Endothelial cell of umbilical vein (primary cell): ENCODE measurements around the gene NRK. TPM values are rescaled to one million over a fixed set of nuclear protein-coding genes. Genes with fewer than 3 reads are reported as not detected.

ENCODE experiments used
- BruUV-seq: library from RNA; stranded (reverse); fragments of 400-500 nt; replicated peaks from 2 replicates; lab custom pipeline; 2021; lab: Mats Ljungman, UMichigan
- CTCF ChIA-PET: fragments of 300-600, 350-600 bp; sonication (Branson Sonifier 250); formaldehyde crosslinking; loops from one replicate; lab custom pipeline; 2021; ENCODE audit warnings: antibody characterized with exemption, inconsistent platforms; lab: Charles Lee
- POLR2A ChIA-PET: fragments of 300-600, 350-600 bp; sonication (Branson Sonifier 250); formaldehyde crosslinking; loops from one replicate; lab custom pipeline; 2021; ENCODE audit warnings: antibody characterized with exemption, inconsistent platforms; lab: Charles Lee
- DNase-seq: peaks from one replicate; pipeline ENCODE4 v3.0.0-alpha.2; 2011; ENCODE audit warnings: low read depth, low spot score
- FAIRE-seq: peaks from 2 replicates; lab custom pipeline; 2011; peaks lifted over from hg19 to GRCh38; lab: Jason Lieb, UNC
- H2AFZ ChIP-seq: 2 replicates; pipeline ENCODE4 v1.6.0; 2012; ENCODE audit warnings: low read depth, low read length, control low read depth, inconsistent platforms
- H3K27ac ChIP-seq: 2 replicates; pipeline ENCODE4 v1.5.1; 2011; ENCODE audit warnings: low read depth, mild to moderate bottlenecking, control low read depth, low read length, moderate library complexity; ENCODE audit not compliant: insufficient read depth
- H3K27me3 ChIP-seq, 2 experiments: 2 replicates each; pipeline versions ENCODE4 v1.6.0 to v1.6.1; 2011; ENCODE audit warnings: low read length in 2 of 2, mixed read lengths in 1 of 2; ENCODE audit not compliant: control insufficient read depth in 2 of 2, insufficient read depth in 2 of 2
- H3K36me3 ChIP-seq, 2 experiments: 2 replicates in 1 of 2; 3 replicates in 1 of 2; pipeline ENCODE4 v1.5.1; 2011; ENCODE audit warnings: low read length in 2 of 2, mild to moderate bottlenecking in 1 of 2, moderate library complexity in 1 of 2; ENCODE audit not compliant: control insufficient read depth in 2 of 2, insufficient read depth in 2 of 2; ENCODE audit errors: extremely low read depth in 1 of 2
- H3K4me1 ChIP-seq: 3 replicates; pipeline ENCODE4 v1.5.1; 2011; ENCODE audit warnings: mild to moderate bottlenecking, low read length; ENCODE audit not compliant: control insufficient read depth, insufficient read depth; ENCODE audit errors: extremely low read depth
- H3K4me2 ChIP-seq: 2 replicates; pipeline ENCODE4 v1.6.1; 2011; ENCODE audit warnings: low read length, control low read depth, mixed read lengths; ENCODE audit not compliant: insufficient read depth
- H3K4me3 ChIP-seq, 3 experiments: fragments of 200-600 bp in 1 of 3; sonication (generic), shearing (Covaris generic) in 1 of 3; replicated peaks in 1 of 3; 2 replicates each; pipeline ENCODE4 v1.5.1; 2011 to 2016; ENCODE audit warnings: control low read depth in 3 of 3, low read length in 3 of 3, mild to moderate bottlenecking in 2 of 3, inconsistent platforms in 1 of 3, low read depth in 1 of 3, moderate library complexity in 1 of 3; ENCODE audit not compliant: insufficient read depth in 1 of 3
- H3K79me2 ChIP-seq: 2 replicates; pipeline ENCODE4 v1.6.0; 2012; ENCODE audit warnings: low read length, inconsistent platforms; ENCODE audit not compliant: control insufficient read depth, insufficient read depth
- H3K9ac ChIP-seq: replicated peaks from 2 replicates; pipeline ENCODE3; 2011; ENCODE audit warnings: low read length, control low read depth; ENCODE audit not compliant: insufficient read depth; ENCODE audit errors: extremely low read depth
- H3K9me1 ChIP-seq: replicated peaks from 3 replicates; pipeline ENCODE4 v1.6.0; 2011; ENCODE audit warnings: mild to moderate bottlenecking, low read length; ENCODE audit not compliant: control insufficient read depth, insufficient read depth; ENCODE audit errors: extremely low read depth
- H3K9me3 ChIP-seq: replicated peaks from 2 replicates; pipeline ENCODE4 v1.5.1; 2012; ENCODE audit warnings: low read length, inconsistent platforms; ENCODE audit not compliant: control insufficient read depth, insufficient read depth
- H4K20me1 ChIP-seq: replicated peaks from 2 replicates; pipeline ENCODE3; 2011; ENCODE audit warnings: mild to moderate bottlenecking, low read length; ENCODE audit not compliant: control insufficient read depth, insufficient read depth; ENCODE audit errors: extremely low read depth
- EZH2 ChIP-seq: IDR thresholded peaks from 2 replicates; pipeline ENCODE4 v1.6.1; 2012; ENCODE audit warnings: borderline replicate concordance, low read depth, mild to moderate bottlenecking, moderate library complexity, low read length, inconsistent platforms; ENCODE audit not compliant: severe bottlenecking
- FOS ChIP-seq: IDR thresholded peaks from 2 replicates; pipeline ENCODE4 v1.6.1; 2011; ENCODE audit warnings: mild to moderate bottlenecking, low read length, moderate library complexity, borderline replicate concordance; ENCODE audit not compliant: insufficient read depth
- GATA2 ChIP-seq: IDR thresholded peaks from 2 replicates; pipeline ENCODE4 v1.7.0; 2011; ENCODE audit warnings: low read depth, mild to moderate bottlenecking, moderate library complexity, mixed read lengths, low read length; ENCODE audit not compliant: insufficient read length, insufficient read depth
- JUN ChIP-seq: IDR thresholded peaks from 2 replicates; pipeline ENCODE4 v1.6.1; 2011; ENCODE audit warnings: borderline replicate concordance, low read depth; ENCODE audit not compliant: insufficient read length, insufficient read depth
- MYC ChIP-seq: IDR thresholded peaks from one replicate; pipeline ENCODE4 v1.6.1; 2011; ENCODE audit warnings: mild to moderate bottlenecking, low read depth, low read length
- POLR2A ChIP-seq: IDR thresholded peaks from 2 replicates; pipeline ENCODE4 v1.6.1; 2012; ENCODE audit warnings: low read depth, mild to moderate bottlenecking, control low read depth, low read length
- dilution Hi-C: fragments of 300-500 bp; cut with MboI; formaldehyde crosslinking; loops from one replicate; pipeline ENCODE4 v1.15.0; 2019; ENCODE audit warnings: low sequenced_read_pairs; ENCODE audit not compliant: extremely low pct_ligation_motif_present
- intact Hi-C: fragments of 100-400 bp; cut with micrococcal nuclease; formaldehyde crosslinking; loops from one replicate; pipeline ENCODE4 v1.10.0; 2022
- polyA plus RNA-seq, 4 experiments: library from polyadenylated mRNA; depleted of rRNA in 3 of 4; stranded (reverse) in 3 of 4; unstranded in 1 of 4; fragments of >200 nt; gene quantifications; 2 replicates each; pipeline versions ENCODE4 v1.2.1 to v1.2.3, GENCODE V29; 2011 to 2012; ENCODE audit warnings: missing spikeins in 1 of 4
- total RNA-seq: library from RNA; stranded (reverse); gene quantifications from 2 replicates; pipeline ENCODE4 v1.2.3, GENCODE V29; 2021
- TF ChIP-seq, protein P1 (sequence below), 2 donors: IDR thresholded peaks; 1 replicate in 1 of 2; 2 replicates in 1 of 2; pipeline ENCODE4 v1.5.1; 2011; ENCODE audit warnings: low read length in 2 of 2, mild to moderate bottlenecking in 2 of 2, moderate library complexity in 2 of 2, control low read depth in 1 of 2, inconsistent platforms in 1 of 2, low read depth in 1 of 2; ENCODE audit not compliant: insufficient read depth in 1 of 2; ENCODE audit errors: extremely low read depth in 1 of 2

Gene NRK
- total and polyA plus RNA-seq, 2 donors (not counting 3 experiments of a cell fraction or from before 2014, with no cell fraction given), result 1.3 to 3.1 TPM

GRCh38 chrX:105999294-105999693 lies 177.0 kb downstream of the NRK start:
- H3K9me3 ChIP-seq, result no peaks in the 10 kb centered on the region
- H3K27me3 ChIP-seq, result no peaks in the 10 kb centered on the region
- no TSS peak for BruUV-seq
- intact Hi-C loops, result no loop called here
- H3K36me3 ChIP-seq, result no peaks in the 10 kb centered on the region
- no peaks in the 10 kb centered on the region for H3K9me1 ChIP-seq
- no peak for TF ChIP-seq EZH2
- no peak for TF ChIP-seq MYC
- TF ChIP-seq FOS, result no peak
- TF ChIP-seq, protein P1, sequence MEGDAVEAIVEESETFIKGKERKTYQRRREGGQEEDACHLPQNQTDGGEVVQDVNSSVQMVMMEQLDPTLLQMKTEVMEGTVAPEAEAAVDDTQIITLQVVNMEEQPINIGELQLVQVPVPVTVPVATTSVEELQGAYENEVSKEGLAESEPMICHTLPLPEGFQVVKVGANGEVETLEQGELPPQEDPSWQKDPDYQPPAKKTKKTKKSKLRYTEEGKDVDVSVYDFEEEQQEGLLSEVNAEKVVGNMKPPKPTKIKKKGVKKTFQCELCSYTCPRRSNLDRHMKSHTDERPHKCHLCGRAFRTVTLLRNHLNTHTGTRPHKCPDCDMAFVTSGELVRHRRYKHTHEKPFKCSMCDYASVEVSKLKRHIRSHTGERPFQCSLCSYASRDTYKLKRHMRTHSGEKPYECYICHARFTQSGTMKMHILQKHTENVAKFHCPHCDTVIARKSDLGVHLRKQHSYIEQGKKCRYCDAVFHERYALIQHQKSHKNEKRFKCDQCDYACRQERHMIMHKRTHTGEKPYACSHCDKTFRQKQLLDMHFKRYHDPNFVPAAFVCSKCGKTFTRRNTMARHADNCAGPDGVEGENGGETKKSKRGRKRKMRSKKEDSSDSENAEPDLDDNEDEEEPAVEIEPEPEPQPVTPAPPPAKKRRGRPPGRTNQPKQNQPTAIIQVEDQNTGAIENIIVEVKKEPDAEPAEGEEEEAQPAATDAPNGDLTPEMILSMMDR (IDR thresholded peaks at IDR 0.05; ENCODE audit: extremely low read depth in 1 of 2, insufficient read depth in 1 of 2, low read depth in 1 of 2, low read length in 2 of 2), result no peak
- no peak for TF ChIP-seq GATA2
- TF ChIP-seq JUN, result no peak
- no peak for TF ChIP-seq POLR2A
- H3K4me1 ChIP-seq, result no peaks in the 10 kb centered on the region
- ChIA-PET CTCF (no interaction called here), POLR2A (no interaction called here)
- FAIRE-seq (no peak), DNase-seq (no peak)
- no peak overlapping the region for H2AFZ ChIP-seq
- no peaks in the 10 kb centered on the region for H4K20me1 ChIP-seq
- no peak overlapping the region for H3K4me3 ChIP-seq
- no peak overlapping the region for H3K27ac ChIP-seq
- dilution Hi-C loops, result no loop called here
- H3K79me2 ChIP-seq, result no peaks in the 10 kb centered on the region
- H3K9ac ChIP-seq, result no peak overlapping the region
- no peak overlapping the region for H3K4me2 ChIP-seq
